NCI-H446 (cell line): ENCODE data around the gene NEK5.
"Not testable (repeated sequence)": the region's sequence is repeated elsewhere in the genome, so short reads cannot be mapped to it uniquely, and the experiment has no call there.

ENCODE experiments used
- DNase-seq, 2 experiments: peaks; one replicate each; lab custom pipeline; 2025; lab: John Stamatoyannopoulos, UW

NEK5 gene

DNA sequence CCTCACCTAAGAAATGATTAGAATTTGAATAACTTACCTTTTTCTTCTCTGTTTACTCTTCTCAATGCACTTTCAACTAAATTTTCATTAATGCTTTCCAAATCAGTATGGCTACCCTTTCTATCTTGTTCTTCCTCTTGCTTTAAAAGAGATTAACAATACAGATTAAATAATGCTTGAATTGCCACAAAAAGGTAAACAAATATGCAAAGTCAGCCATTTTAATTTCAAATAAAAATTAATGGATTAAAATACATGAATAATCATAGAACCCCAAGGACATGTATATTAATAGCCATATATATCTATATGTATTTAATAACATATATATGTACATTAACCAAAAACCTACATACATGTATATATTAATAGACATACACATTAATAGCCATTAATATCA lies 7.9 kb upstream of the NEK5 start:
- no peak for DNase-seq

DNA sequence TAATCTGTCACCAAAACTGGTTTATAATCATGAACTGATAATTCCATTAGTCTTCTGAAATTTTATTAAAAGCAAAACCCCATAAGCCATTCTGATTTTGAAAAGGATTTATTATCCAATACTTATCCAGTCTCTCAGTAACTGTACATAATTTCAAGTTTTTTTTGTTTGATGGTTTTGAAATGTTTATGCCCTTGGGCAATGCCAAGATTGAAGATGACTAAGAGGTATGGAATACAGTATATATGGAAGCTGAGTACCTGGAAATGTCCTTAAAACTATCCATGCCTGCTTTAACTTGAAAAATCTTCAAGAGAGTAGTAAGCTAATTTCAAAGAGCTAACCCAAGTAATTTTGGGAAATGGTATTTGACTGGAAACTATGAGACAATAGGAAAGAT lies 1.8 kb upstream of the NEK5 start:
- no peak for DNase-seq

DNA sequence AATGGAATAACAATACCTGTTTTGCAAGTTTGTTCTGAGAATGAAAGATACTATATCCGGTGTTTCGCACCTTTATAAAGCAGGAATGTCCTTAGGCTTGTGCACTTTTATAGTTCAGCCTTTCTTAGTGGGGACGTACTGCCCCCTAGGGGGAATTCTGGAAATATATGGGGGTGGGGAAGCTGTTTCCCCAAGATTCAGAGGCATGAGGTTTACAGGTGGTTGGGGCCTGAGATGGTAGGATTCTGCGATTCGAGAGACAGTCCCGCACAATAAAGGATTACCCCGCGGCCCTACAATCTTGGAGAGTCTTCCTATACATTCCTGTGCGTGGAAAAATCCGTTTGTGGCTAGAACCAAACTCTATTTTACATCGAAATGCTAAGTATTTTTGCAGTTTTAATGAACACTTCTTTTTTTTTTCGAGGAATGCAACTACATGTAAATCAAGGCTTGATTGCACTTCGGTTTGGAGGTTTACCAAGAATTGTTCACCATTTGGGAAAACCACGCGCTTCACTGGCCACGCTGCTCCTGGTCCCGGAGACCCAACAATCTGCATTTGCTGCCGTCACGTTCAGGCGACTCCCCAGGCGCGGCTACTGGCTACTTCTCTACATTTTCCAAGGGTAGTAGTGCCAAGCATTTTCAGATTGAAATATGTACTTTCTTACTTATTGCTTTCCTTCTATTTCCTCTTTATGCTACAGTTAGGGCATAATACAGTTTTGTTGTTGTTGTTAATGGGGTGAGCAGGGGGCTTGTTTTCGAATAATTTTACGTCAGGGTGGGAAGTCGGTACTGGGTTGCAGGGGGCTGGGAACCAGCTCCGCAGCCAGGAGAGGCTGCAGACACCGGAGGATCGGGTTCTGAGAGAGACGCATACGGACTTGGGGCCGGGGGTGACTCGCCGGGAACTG lies 830 bp downstream of the NEK5 start:
- peak; percentile 5 to 45 for DNase-seq

- no peak for DNase-seq
Measured at GRCh38 chr13:52127378-52127777, 1.5 kb downstream of the NEK5 start.

DNA sequence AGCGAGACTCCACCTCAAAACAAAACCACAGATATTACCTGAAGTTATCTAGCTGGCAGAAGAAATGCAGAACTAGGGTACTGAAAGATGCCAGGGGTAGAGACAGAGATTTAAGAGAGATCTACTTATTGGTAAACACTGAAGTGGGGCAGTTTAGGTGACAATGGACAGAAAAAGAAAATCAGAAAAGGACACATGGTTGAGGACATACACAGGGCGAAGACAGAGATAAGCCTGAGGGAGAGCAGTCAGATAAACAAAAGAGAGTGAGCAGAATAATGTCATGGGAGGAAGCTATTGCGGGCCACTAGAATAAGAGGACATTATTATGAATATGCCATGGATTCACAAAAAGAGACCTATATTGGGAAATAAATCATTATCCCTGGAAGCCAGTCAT lies 3.3 kb downstream of the NEK5 start:
- no peak for DNase-seq

DNA sequence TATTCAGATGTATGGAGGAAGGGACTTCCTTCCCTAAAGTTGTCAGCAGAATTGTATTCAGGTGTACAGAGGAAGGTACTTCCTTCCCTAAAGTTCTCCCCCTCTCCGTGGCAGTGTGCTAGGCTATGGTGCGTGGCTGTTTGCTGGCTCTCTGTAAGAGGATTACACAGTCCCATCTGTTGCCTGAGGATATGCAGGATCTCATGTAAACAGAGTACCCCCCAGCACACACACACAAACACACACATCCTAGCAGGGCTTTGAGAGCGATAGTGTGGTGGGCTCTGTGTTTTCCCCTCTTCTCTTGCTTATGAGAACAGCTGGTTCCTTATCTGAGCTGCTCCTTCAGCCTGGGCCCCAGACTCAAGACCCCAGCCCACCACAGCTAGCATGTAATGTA lies 10.3 kb downstream of the NEK5 start:
- DNase-seq, result no peak

GRCh38 chr13:52118095-52118494 lies 10.8 kb downstream of the NEK5 start:
- DNase-seq, result no peak

GRCh38 chr13:52112591-52112990 lies 16.3 kb downstream of the NEK5 start:
- no peak for DNase-seq

- no peak for DNase-seq
Measured at GRCh38 chr13:52109116-52109670, 19.7 kb downstream of the NEK5 start.

DNA sequence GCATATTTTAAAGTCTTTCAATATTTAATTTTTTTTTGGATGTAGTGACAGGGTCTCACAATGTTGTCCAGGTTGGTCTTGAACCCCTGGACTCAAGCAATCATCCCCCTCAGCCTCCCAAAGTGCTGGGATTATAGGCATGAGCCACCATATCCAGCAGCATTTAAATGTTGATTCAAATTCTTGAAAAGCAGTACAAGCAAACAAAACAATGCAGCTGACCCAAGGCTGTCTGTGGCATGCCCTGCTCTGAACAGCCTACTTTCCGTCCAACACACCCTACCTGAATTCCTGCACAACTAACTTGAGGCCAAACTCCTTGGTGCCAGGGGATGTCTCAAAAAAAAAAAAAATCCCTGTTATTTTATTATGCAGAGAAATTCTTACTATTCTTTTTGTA lies 23.0 kb downstream of the NEK5 start:
- DNase-seq, result no peak

DNA sequence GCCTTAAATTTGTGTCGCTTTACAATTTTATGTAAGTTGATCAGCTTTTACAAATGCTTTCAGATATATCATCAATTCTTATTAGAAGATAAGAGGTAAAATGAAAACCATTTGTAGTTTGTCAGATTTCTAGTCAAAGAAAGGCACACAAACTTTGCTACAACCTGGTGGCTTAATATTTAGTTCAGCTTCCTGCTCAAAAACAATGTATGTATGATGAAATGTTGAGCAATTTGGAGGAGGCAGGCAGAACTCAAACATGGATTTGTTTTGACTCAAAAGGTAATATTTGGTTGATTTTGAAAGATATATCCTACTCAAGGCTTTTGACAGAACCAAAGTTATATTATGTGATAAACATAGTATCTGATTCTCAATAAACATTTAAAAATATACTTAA lies 24.2 kb downstream of the NEK5 start:
- no peak for DNase-seq

DNA sequence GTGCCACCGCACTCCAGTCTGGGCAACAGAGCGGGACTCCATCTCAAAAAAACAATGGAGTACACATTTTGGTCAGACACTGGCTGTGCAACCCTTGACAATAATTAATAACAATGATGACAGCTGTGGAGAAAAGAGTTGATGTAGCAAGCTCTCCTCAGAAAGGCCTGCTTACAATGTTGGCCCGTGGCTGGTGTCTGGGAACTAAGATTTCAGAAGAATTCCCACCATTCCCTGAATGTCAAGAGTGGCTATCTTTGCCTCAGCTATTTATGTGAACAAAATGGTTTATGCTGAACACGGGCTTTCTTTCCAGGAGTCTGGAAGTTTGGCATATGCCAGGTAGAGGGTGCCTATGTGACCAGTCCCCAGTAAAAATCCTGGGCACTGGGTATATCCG lies 25.5 kb downstream of the NEK5 start:
- DNase-seq, result no peak

DNA sequence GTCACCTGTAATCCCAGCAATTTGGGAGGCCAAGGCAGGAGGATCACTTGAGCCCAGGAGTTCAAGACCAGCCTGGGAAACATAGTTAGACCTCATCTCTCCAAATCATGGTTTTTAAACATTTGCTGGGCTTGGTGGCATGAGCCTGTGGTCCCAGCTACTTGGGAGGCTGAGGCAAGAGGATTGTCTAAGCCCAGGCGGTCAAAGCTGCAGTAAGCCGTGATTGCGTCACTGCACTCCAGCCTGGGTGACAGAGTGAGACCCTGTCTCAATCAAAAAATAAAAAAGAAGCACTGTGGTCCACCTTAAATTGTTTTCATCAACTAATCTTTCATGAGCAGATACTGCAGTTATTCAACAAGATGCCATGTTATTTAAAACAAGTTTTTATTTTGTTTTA lies 26.4 kb downstream of the NEK5 start:
- DNase-seq, result not testable (repeated sequence)

GRCh38 chr13:52097197-52097596 lies 31.7 kb downstream of the NEK5 start:
- no peak for DNase-seq

DNA sequence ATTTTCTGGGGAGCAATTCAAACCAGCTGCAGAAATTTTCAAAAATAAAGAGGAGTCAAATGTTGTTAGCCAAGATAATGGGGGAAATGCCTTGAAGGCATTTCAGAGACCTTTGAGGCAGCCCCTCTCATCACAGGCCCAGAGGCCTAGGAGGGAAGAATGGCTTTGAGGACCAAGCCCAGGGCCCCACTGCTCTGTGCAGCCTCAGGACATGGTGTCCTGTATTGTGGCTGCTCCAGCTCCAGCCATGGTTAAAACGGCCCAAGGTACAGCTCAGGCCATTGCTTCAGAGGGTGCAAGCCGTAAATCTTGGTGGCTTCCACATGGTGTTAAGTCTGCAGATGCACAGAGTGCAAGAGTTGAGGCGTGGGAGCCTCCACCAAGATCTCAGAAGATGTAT lies 32.1 kb downstream of the NEK5 start:
- DNase-seq, result no peak

DNA sequence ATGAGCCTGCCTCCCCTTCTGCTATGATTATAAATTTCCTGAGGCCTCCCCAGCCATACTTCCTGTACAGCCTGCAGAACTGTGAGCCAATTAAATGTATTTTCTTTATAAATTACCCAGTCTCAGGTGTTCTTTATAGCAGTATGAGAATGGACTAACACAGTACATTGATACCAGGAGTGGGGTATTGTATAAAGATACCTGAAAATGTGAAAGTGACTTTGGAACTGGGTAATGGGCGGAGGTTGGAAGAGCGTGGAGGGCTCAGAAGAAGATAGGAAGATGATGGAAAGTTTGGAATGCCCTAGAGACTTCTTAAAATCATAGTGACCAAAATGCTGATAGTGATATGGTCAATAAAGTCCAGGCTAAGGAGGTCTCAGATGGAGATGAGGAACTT lies 32.8 kb downstream of the NEK5 start:
- DNase-seq, result no peak

DNA sequence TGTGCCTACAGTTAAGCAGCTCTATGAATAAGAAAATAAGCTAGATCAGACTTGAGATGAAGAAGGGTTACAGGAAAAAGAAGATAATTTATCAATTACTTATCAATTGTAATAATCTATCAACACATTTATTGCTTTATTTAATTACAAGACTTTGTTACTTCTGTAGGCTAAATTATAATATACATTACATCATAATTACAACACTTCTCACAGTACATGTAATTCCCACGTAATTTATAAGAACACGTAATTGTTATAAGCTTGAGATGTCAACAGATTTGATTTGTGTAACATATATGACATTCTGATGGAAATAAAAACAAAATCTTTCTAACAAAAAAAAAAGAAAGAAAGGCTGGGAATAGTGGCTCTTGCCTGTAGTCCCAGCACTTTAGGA lies 36.8 kb downstream of the NEK5 start:
- no peak for DNase-seq

- DNase-seq, result no peak
Measured at GRCh38 chr13:52091473-52091872, 37.4 kb downstream of the NEK5 start.

GRCh38 chr13:52085421-52085820 lies 43.5 kb downstream of the NEK5 start:
- no peak for DNase-seq

- not testable (repeated sequence) for DNase-seq
Measured at GRCh38 chr13:52084981-52085380, 43.9 kb downstream of the NEK5 start.

GRCh38 chr13:52082601-52083000 lies 46.3 kb downstream of the NEK5 start:
- no peak for DNase-seq

- DNase-seq, result not testable (repeated sequence)
Measured at GRCh38 chr13:52079891-52080290, 49.0 kb downstream of the NEK5 start.

GRCh38 chr13:52070929-52071523 lies 57.8 kb downstream of the NEK5 start:
- no peak for DNase-seq
